ELR (cell line): Measurements from ENCODE around the gene HRNR.
"Not testable (repeated sequence)": the region's sequence is repeated elsewhere in the genome, so short reads cannot be mapped to it uniquely, and the experiment has no call there.

Experiments used
- DNase-seq: peaks from one replicate; pipeline ENCODE4 v3.0.0-alpha.2; 2015; ENCODE audit warnings: low read depth

The HRNR gene

GRCh38 chr1:152224093-152224492 is at the start of gene HRNR:
Gene HRNR, minus strand, starts transcription at chr1:152224193. Its CDS starts 940 bp downstream, at chr1:152223253.
- no peak for DNase-seq

GRCh38 chr1:152256394-152256793 is 32.4 kb upstream of the HRNR start:
- not testable (repeated sequence) for DNase-seq

- DNase-seq = peak; percentile 17
Measured at GRCh38 chr1:152252157-152252556, 28.2 kb upstream of the HRNR start.

- DNase-seq = peak; percentile 27
Measured at GRCh38 chr1:152251391-152251790, 27.4 kb upstream of the HRNR start.

GRCh38 chr1:152247316-152247715 is 23.3 kb upstream of the HRNR start:
- no peak for DNase-seq

DNA sequence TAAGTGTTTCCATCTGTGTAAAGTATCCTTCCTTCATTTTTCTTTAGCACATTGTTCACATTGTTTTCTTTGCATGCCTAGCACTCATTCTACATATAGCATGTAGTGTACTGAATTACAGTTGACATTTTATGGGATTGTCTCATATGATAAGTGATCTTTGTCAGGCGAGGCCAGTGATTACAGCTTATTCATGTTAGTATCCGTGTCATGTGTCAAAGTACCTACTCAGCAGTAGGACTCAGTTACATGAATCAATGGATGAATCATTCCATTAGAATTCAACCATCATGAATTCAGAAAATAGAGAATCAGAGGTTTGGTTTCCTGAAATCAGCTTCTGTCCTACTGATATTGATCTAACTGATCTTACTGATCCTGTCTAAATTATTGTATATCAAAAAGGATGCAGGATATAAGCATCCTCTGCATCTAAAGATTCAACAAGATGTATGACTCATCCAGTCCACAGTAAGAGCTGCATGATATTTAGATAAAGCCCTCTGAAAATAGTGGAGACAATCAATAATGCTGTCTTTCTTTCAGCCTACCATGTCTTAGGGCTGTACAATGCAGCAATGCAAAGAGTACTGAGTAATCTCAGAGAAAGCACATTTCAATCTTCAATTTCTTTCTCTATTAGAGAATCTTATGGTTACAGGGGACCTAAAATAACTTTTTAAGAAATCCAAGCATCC is 20.7 kb upstream of the HRNR start:
- DNase-seq = peak; percentile 81

- DNase-seq = no peak
Measured at GRCh38 chr1:152237093-152237492, 13.1 kb upstream of the HRNR start.

GRCh38 chr1:152228831-152229230 is 4.8 kb upstream of the HRNR start:
- peak; percentile 65 for DNase-seq

DNA sequence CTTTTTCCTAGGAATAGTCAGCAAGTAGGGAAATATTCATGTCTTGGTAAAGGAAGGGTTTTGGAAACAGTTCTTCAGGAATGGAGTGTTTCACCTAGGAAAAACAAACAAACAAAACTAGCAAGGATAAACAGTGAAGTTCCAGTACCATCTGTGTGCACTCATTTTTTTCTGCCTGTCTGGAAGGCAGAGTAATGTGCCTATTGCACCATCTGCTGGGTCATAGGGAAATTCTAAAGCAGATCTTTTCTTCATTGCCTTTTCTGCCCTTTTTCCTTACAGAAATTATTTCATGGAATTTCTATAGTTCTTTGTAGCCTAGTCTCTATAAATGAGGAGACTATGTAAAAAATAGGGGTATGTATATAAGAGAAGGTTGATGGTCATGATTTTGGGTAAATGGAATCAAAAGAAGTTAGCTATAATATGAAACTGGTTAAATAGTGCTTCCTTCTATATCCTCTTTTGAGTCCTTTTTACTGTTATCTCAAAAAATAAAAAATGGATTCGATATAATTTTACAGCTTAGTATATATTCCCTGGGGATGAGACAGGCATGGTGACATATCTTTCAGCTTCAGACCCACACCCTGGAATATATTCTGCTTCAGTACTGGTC is 3.4 kb upstream of the HRNR start:
- DNase-seq = peak; percentile 35

DNA sequence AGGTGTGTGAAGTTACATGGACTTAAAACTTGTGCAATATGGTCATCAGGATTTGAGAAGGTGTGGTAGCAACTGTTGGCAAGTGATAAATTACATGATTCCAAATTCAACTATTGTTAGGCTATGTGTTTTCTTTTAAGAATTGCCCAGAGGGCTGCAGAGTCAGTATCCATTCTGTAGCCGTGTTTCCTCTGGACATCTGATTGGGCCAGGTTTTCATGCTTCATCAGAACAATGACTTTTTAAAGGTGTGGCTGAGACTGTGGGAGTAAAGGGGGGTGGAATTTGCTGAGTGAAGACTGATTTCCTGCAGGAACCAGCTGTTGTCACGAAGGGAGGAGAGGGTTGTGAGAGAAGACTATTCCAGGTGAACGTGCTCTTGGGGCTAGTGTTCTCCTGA is 1.7 kb upstream of the HRNR start:
- no peak for DNase-seq

- DNase-seq = no peak
Measured at GRCh38 chr1:152220166-152221163, 3.5 kb downstream of the HRNR start.

- DNase-seq = not testable (repeated sequence)
Measured at GRCh38 chr1:152219438-152219837, 4.6 kb downstream of the HRNR start.

- no peak for DNase-seq
Measured at GRCh38 chr1:152218762-152219436, 5.1 kb downstream of the HRNR start.

- not testable (repeated sequence) for DNase-seq
Measured at GRCh38 chr1:152215604-152216003, 8.4 kb downstream of the HRNR start.

- not testable (repeated sequence) for DNase-seq
Measured at GRCh38 chr1:152214911-152215310, 9.1 kb downstream of the HRNR start.

DNA sequence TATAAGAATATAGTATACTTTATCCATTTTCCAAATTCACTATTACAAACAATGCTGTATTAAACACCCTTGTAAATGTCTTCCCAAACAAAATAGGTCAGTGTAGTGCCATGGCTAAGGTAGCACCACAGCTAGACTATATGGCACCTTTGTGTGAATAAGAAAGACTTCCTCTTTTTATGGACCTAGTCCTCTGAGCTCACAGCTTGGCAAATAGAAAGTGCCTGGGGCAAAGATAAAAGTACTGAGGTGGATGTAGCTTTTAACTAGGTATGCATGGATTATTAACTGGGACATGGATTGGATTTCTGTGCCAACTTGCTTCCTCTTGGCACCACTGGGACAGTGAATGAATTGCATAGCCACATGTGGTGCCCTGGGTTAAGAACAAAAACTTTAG is 25.0 kb downstream of the HRNR start:
- DNase-seq = no peak

DNA sequence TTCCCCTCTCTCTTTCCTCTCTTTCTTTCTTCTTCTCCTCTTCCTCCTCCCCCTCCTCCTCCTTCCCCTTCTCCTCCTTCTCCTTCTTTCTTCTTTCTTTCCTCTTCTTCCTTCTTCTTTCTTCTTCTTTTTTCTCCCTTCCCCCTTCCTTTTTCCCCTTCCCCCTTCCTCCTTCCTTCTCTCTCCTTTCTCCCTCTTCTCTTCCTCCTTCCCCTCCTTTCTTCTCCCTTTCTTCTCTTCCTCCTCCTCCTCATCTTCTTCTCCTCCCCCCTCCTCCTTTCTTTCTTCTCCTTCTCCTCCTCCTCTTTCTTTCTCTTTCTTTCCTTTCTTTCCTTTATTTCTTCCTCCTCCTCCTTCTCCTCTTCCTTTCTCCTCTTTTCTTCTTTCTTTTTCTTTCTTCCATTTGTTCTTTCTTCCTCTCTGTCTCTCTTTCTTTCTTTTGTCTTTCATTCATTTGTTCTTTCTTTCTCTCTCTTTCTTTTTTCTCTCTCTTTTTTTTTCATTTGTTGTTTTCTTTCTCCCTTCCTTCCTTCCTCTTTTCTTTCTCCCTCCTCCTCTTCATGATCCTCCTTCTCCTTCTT is 26.5 kb downstream of the HRNR start:
- no peak for DNase-seq

GRCh38 chr1:152191711-152192110 is 32.3 kb downstream of the HRNR start:
- no peak for DNase-seq

- DNase-seq = no peak
Measured at GRCh38 chr1:152191260-152191659, 32.7 kb downstream of the HRNR start.

DNA sequence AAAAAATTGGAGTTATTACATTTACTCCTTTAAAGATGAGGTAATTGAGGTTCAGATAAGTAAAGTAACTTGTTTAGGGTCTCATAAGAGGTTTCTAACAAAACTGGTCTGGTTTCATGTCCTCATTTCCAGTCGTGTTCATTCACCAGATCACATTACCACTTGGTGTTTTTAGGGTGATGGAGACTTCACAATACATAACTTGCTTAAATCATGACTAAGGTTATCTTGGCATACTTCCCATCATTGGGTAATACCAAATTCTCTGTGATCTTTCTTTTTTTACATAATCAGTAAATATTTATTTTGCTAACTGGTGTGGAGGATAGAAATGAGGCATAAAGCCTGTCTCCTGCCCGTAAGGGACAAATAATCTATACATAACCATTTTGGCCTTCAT is 33.4 kb downstream of the HRNR start:
- DNase-seq = peak; percentile 48

DNA sequence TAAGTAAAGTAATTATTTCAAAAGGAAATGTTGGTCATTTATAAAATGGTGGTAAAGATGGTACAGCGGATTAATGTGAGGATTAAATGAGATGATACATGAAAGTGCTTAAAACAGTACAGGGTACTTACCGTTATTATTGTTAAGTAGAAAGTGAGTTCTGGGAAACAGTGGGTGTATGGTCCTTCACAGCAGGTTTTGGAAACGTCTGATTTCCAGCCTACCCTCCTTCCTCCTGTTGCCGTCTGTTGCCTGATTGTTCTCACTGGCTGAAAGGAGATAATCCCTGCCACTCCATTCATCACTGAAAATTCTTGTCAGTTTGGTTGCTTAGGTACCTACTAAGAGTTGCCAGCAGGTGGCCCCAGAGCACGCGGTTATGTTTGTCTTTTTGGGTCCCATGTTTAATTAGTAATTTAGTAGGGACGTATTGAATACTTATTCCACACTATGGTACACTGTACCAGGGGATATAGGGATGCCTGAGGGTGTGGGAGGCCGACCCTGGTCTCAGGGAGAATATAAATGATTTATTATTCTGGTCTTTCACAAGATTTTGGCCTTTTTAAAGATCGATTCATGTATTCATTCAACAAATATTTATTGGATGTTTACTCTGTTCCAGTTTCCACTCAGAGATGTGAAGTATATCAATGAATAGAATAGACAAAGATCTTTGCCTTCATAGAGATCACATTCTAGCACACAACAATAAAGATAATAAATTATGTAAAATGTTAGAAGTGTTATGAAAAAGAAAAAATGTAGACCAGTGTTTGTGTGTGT is 34.1 kb downstream of the HRNR start:
- DNase-seq = peak; percentile 80
